Measurements from ENCODE around the gene PCYT2. TPM values are rescaled to one million over a fixed set of nuclear protein-coding genes. Genes with fewer than 3 reads are reported as not detected.
A peak's percentile ranks its signal among the peaks of the same experiment; 100 is the strongest.

Gene PCYT2
- total RNA-seq, 1 donor from 2014 or later, result 6.8 TPM

- H3K36me3 ChIP-seq, result no peaks in the 10 kb centered on the region
- H3F3A ChIP-seq (ENCODE audit: low read depth), result peaks cover 18% of the 10 kb centered on the region
- no peak overlapping the region for H3K27ac ChIP-seq
- H3K79me2 ChIP-seq (ENCODE audit: low read depth), result no peaks in the 10 kb centered on the region
- H4K20me1 ChIP-seq (ENCODE audit: low read depth), result peaks cover 23% of the 10 kb centered on the region
- H3K4me1 Mint-ChIP-seq, result peaks cover 9% of the 10 kb centered on the region
- no peak overlapping the region for H3K4me2 ChIP-seq
- no peak overlapping the region for H3K4me3 Mint-ChIP-seq
- no peaks in the 10 kb centered on the region for H3K9me3 ChIP-seq (ENCODE audit: low read depth)
- peaks cover 37% of the 10 kb centered on the region for H3K27me3 ChIP-seq
- H3K9me3 Mint-ChIP-seq, result no peaks in the 10 kb centered on the region
- no peak overlapping the region for H3K9ac ChIP-seq
- no peak for DNase-seq (ENCODE audit: low spot score)
- H3K36me3 Mint-ChIP-seq, result no peaks in the 10 kb centered on the region
- no peak overlapping the region for H3K27ac Mint-ChIP-seq
- no peak overlapping the region for H3K4me3 ChIP-seq
- H3K4me1 ChIP-seq, result peaks cover 9% of the 10 kb centered on the region
- TF ChIP-seq EZH2 (IDR thresholded peaks at IDR 0.05) (no peak), CTCF (IDR thresholded peaks at IDR 0.05) (peak; percentile 26)
- H2AFZ ChIP-seq (replicated peaks), result no peak overlapping the region
- H3K27me3 Mint-ChIP-seq (ENCODE audit: insufficient read depth, low read depth), result peaks cover 5% of the 10 kb centered on the region
Observed at GRCh38 chr17:81906476-81907218, 4.6 kb downstream of the PCYT2 start.

- TF ChIP-seq CTCF (IDR thresholded peaks at IDR 0.05) (no peak), EZH2phosphoT487 (IDR thresholded peaks at IDR 0.05) (no peak), EZH2 (IDR thresholded peaks at IDR 0.05) (no peak)
- H4K20me1 ChIP-seq (ENCODE audit: low read depth), result peaks cover 26% of the 10 kb centered on the region
- Mint-ChIP-seq H3K9me3 (no peaks in the 10 kb centered on the region), H3K4me3 (no peak overlapping the region), H3K4me1 (peaks cover 12% of the 10 kb centered on the region), H3K36me3 (peaks cover 3% of the 10 kb centered on the region), H3K27ac (no peak overlapping the region), H3K27me3 (ENCODE audit: insufficient read depth, low read depth) (peaks cover 12% of the 10 kb centered on the region)
- no peaks in the 10 kb centered on the region for H3K36me3 ChIP-seq
- no peaks in the 10 kb centered on the region for H3K79me2 ChIP-seq (ENCODE audit: low read depth)
- H3K9me3 ChIP-seq (ENCODE audit: low read depth), result no peaks in the 10 kb centered on the region
- H3F3A ChIP-seq (ENCODE audit: low read depth), result peaks cover 19% of the 10 kb centered on the region
- peaks cover 44% of the 10 kb centered on the region for H3K27me3 ChIP-seq
- no peak overlapping the region for H3K4me3 ChIP-seq
- H3K9ac ChIP-seq, result no peak overlapping the region
- no peak overlapping the region for H2AFZ ChIP-seq (replicated peaks)
- H3K27ac ChIP-seq, result no peak overlapping the region
- DNase-seq (ENCODE audit: low spot score), result no peak
- peaks cover 11% of the 10 kb centered on the region for H3K4me1 ChIP-seq
- no peak overlapping the region for H3K4me2 ChIP-seq
Observed at GRCh38 chr17:81905993-81906392, 5.2 kb downstream of the PCYT2 start.

GRCh38 chr17:81905424-81905875, 5.7 kb downstream of the PCYT2 start:
- H3K36me3 Mint-ChIP-seq, result peaks cover 5% of the 10 kb centered on the region
- H3K27me3 Mint-ChIP-seq (ENCODE audit: insufficient read depth, low read depth), result peaks cover 16% of the 10 kb centered on the region
- no peak overlapping the region for H2AFZ ChIP-seq (replicated peaks)
- no peak for DNase-seq (ENCODE audit: low spot score)
- no peak overlapping the region for H3K9ac ChIP-seq
- peaks cover 23% of the 10 kb centered on the region for H4K20me1 ChIP-seq (ENCODE audit: low read depth)
- H3K79me2 ChIP-seq (ENCODE audit: low read depth), result no peaks in the 10 kb centered on the region
- H3K27me3 ChIP-seq, result peaks cover 44% of the 10 kb centered on the region
- H3K4me1 ChIP-seq, result peaks cover 9% of the 10 kb centered on the region
- no peak overlapping the region for H3K4me3 ChIP-seq
- no peak overlapping the region for H3K4me3 Mint-ChIP-seq
- H3K9me3 Mint-ChIP-seq, result no peaks in the 10 kb centered on the region
- H3K27ac Mint-ChIP-seq, result no peak overlapping the region
- TF ChIP-seq EZH2phosphoT487 (IDR thresholded peaks at IDR 0.05), result no peak
- TF ChIP-seq EZH2 (IDR thresholded peaks at IDR 0.05), result no peak
- no peak for TF ChIP-seq CTCF (IDR thresholded peaks at IDR 0.05)
- no peaks in the 10 kb centered on the region for H3K9me3 ChIP-seq (ENCODE audit: low read depth)
- H3K4me1 Mint-ChIP-seq, result peaks cover 12% of the 10 kb centered on the region
- H3K36me3 ChIP-seq, result no peaks in the 10 kb centered on the region
- H3F3A ChIP-seq (ENCODE audit: low read depth), result peaks cover 23% of the 10 kb centered on the region
- no peak overlapping the region for H3K27ac ChIP-seq
- no peak overlapping the region for H3K4me2 ChIP-seq

Measured in neural progenitor cell (in vitro differentiated cells).